ENCODE results near the gene ACOT2.

ACOT2 gene

GRCh38 chr14:73607241-73607640, 38.2 kb downstream of the ACOT2 start:
- ChIA-PET CTCF (no interaction called here), POLR2A (no interaction called here)
- no peak for TF ChIP-seq HDGF (IDR thresholded peaks at IDR 0.05; ENCODE audit: borderline replicate concordance)
- TF ChIP-seq ZNF384 (IDR thresholded peaks at IDR 0.05): no peak
- TF ChIP-seq SUZ12 (IDR thresholded peaks at IDR 0.05): no peak
- no peak for TF ChIP-seq SP1 (IDR thresholded peaks at IDR 0.05)
- TF ChIP-seq TARDBP (IDR thresholded peaks at IDR 0.05): no peak
- no peak for TF ChIP-seq NFRKB (IDR thresholded peaks at IDR 0.05)
- TF ChIP-seq L3MBTL2 (conservative IDR thresholded peaks at IDR 0.05): no peak
- no peak for DNase-seq (ENCODE audit: extremely low spot score)

DNA sequence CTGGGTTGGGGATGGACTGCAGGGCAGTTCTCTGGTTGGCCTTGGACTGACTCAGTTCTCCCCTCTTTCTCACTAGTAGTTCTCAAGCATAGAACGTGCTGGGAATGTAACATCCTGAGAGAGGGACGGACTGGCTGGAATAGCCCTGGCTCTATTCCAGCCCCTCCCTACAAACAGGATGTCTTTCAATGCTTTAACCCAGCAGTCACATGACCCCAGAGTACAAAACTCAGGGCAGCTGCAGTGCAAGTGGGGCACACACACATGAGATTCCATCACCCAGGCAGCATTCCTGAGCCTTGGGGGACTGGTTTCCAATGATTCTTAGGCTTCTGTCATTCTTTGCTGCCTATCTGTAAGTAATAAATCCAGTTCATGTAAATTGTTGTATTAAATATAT, 41.7 kb downstream of the ACOT2 start:
- POLR2A ChIA-PET: no interaction called here
- CTCF ChIA-PET: no interaction called here
- no peak for DNase-seq (ENCODE audit: extremely low spot score)
- TF ChIP-seq, protein P1, sequence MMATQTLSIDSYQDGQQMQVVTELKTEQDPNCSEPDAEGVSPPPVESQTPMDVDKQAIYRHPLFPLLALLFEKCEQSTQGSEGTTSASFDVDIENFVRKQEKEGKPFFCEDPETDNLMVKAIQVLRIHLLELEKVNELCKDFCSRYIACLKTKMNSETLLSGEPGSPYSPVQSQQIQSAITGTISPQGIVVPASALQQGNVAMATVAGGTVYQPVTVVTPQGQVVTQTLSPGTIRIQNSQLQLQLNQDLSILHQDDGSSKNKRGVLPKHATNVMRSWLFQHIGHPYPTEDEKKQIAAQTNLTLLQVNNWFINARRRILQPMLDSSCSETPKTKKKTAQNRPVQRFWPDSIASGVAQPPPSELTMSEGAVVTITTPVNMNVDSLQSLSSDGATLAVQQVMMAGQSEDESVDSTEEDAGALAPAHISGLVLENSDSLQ (IDR thresholded peaks at IDR 0.05): no peak
- TF ChIP-seq FOXA1 (IDR thresholded peaks at IDR 0.05): no peak

GRCh38 chr14:73612339-73613045, 43.5 kb downstream of the ACOT2 start, which contains the start of gene ACOT6:
ACOT6 (plus strand) TSS chr14:73612517; CDS start chr14:73612572, 55 bp downstream.
- TF ChIP-seq HDGF (IDR thresholded peaks at IDR 0.05; ENCODE audit: borderline replicate concordance) (no peak), ZNF384 (IDR thresholded peaks at IDR 0.05) (no peak), SP1 (IDR thresholded peaks at IDR 0.05) (no peak), ELF4 (IDR thresholded peaks at IDR 0.05) (no peak), LEF1 (IDR thresholded peaks at IDR 0.05; ENCODE audit: borderline replicate concordance) (no peak), CTBP1 (IDR thresholded peaks at IDR 0.05; ENCODE audit: borderline replicate concordance) (no peak), FOXM1 (IDR thresholded peaks at IDR 0.05; ENCODE audit: borderline replicate concordance) (no peak), FOXK2 (IDR thresholded peaks at IDR 0.05) (no peak), TARDBP (IDR thresholded peaks at IDR 0.05) (no peak), BHLHE40 (IDR thresholded peaks at IDR 0.05; ENCODE audit: borderline replicate concordance) (no peak), FOXA1 (IDR thresholded peaks at IDR 0.05) (no peak), L3MBTL2 (conservative IDR thresholded peaks at IDR 0.05) (no peak), NFRKB (IDR thresholded peaks at IDR 0.05) (no peak), ARNT (IDR thresholded peaks at IDR 0.05) (no peak), SUZ12 (IDR thresholded peaks at IDR 0.05) (no peak)
- TF ChIP-seq, protein P1 (IDR thresholded peaks at IDR 0.05): no peak
- DNase-seq (ENCODE audit: extremely low spot score): peak; percentile 84
- ChIA-PET CTCF (interaction anchor here (0.7 to 2.1 kb wide), 4 partner anchors 21 to 122 kb away, joined by 3 to 9 read pairs (median 4); no protein-coding TSS in a partner anchor), POLR2A (interaction anchor here (0.9 to 2.4 kb wide), 6 partner anchors 8 to 43 kb away, joined by 3 to 15 read pairs (median 6); partner anchors contain the start of genes ACOT2 and DNAL1)

DNA sequence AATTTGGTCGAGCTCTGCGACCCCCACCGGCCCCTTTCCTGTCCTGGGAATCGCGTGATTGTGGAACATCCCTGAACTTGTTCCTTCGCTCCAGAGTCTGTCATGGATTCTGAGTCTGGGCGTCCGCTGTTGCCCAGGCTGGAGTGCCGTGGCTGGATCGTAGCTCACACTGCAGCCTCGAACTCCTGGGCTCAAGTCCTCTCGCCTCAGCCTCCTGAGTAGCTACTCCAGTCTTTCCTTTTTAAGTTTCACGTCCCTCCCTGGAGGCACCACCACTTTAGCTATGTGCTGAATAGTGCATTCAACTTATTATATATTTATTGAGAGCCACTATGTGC, 44.0 kb downstream of the ACOT2 start:
- ChIA-PET CTCF (interaction anchor here (0.9 to 2.1 kb wide), 3 partner anchors 21 to 123 kb away, joined by 3 to 9 read pairs (median 5); no protein-coding TSS in a partner anchor), POLR2A (interaction anchor here (0.9 to 2.4 kb wide), 6 partner anchors 9 to 44 kb away, joined by 3 to 15 read pairs (median 6); partner anchors contain the start of genes ACOT2 and DNAL1)
- no peak for DNase-seq (ENCODE audit: extremely low spot score)
- TF ChIP-seq CTBP1 (IDR thresholded peaks at IDR 0.05; ENCODE audit: borderline replicate concordance) (no peak), LEF1 (IDR thresholded peaks at IDR 0.05; ENCODE audit: borderline replicate concordance) (no peak)

GRCh38 chr14:73613419-73613963, 44.5 kb downstream of the ACOT2 start:
- POLR2A ChIA-PET: interaction anchor here (0.9 to 2.4 kb wide), 4 partner anchors 9 to 44 kb away, joined by 3 to 15 read pairs (median 7); partner anchors contain the start of genes ACOT2 and DNAL1

GRCh38 chr14:73616831-73617230, 47.8 kb downstream of the ACOT2 start:
- TF ChIP-seq LEF1 (IDR thresholded peaks at IDR 0.05; ENCODE audit: borderline replicate concordance) (no peak), NFRKB (IDR thresholded peaks at IDR 0.05) (no peak), L3MBTL2 (conservative IDR thresholded peaks at IDR 0.05) (no peak), HDGF (IDR thresholded peaks at IDR 0.05; ENCODE audit: borderline replicate concordance) (no peak), FOXK2 (IDR thresholded peaks at IDR 0.05) (no peak), ELF4 (IDR thresholded peaks at IDR 0.05) (no peak), FOXA1 (IDR thresholded peaks at IDR 0.05) (no peak), SP1 (IDR thresholded peaks at IDR 0.05) (no peak), FOXM1 (IDR thresholded peaks at IDR 0.05; ENCODE audit: borderline replicate concordance) (no peak), BHLHE40 (IDR thresholded peaks at IDR 0.05; ENCODE audit: borderline replicate concordance) (no peak), SUZ12 (IDR thresholded peaks at IDR 0.05) (no peak), CTBP1 (IDR thresholded peaks at IDR 0.05; ENCODE audit: borderline replicate concordance) (no peak), TARDBP (IDR thresholded peaks at IDR 0.05) (no peak), ARNT (IDR thresholded peaks at IDR 0.05) (no peak), ZNF384 (IDR thresholded peaks at IDR 0.05) (no peak)
- TF ChIP-seq, protein P1 (IDR thresholded peaks at IDR 0.05): no peak
- POLR2A ChIA-PET: no interaction called here

More at GRCh38 chr14:73613419-73613963, 44.5 kb downstream of the ACOT2 start:
- no peak for DNase-seq (ENCODE audit: extremely low spot score)
- CTCF ChIA-PET: interaction anchor here (0.9 to 2.1 kb wide), 3 partner anchors 20 to 123 kb away, joined by 3 to 9 read pairs (median 5); no protein-coding TSS in a partner anchor
- TF ChIP-seq ARNT (IDR thresholded peaks at IDR 0.05) (no peak), ELF4 (IDR thresholded peaks at IDR 0.05) (no peak), L3MBTL2 (conservative IDR thresholded peaks at IDR 0.05) (no peak), TARDBP (IDR thresholded peaks at IDR 0.05) (no peak), SP1 (IDR thresholded peaks at IDR 0.05) (no peak), LEF1 (IDR thresholded peaks at IDR 0.05; ENCODE audit: borderline replicate concordance) (no peak), ZNF384 (IDR thresholded peaks at IDR 0.05) (no peak), HDGF (IDR thresholded peaks at IDR 0.05; ENCODE audit: borderline replicate concordance) (no peak), FOXA1 (IDR thresholded peaks at IDR 0.05) (no peak), CTBP1 (IDR thresholded peaks at IDR 0.05; ENCODE audit: borderline replicate concordance) (no peak), FOXM1 (IDR thresholded peaks at IDR 0.05; ENCODE audit: borderline replicate concordance) (no peak), NFRKB (IDR thresholded peaks at IDR 0.05) (no peak), BHLHE40 (IDR thresholded peaks at IDR 0.05; ENCODE audit: borderline replicate concordance) (no peak)

More at GRCh38 chr14:73616831-73617230, 47.8 kb downstream of the ACOT2 start:
- CTCF ChIA-PET: no interaction called here
- no peak for DNase-seq (ENCODE audit: extremely low spot score)
